ENCODE measurements around the gene WASF1. TPM values are rescaled to one million over a fixed set of nuclear protein-coding genes. Genes with fewer than 3 reads are reported as not detected.

WASF1 gene
- total RNA-seq, 3 donors from 2014 or later, result 11.4 to 19.7 (median 12.3) TPM

- Histone ChIP-seq H3K9me3 (no peaks in the 10 kb centered on the region), H3K36me3 (no peaks in the 10 kb centered on the region), H3K4me3 (no peak overlapping the region), H3K27me3 (no peaks in the 10 kb centered on the region), H3K27ac (no peak overlapping the region), H3K4me1 (peaks cover 0 to 4% of the 10 kb centered on the region in 2 donors)
- DNase-seq (ENCODE audit: low spot score in 2 of 2), result no peak
- TF ChIP-seq POLR2A (IDR thresholded peaks at IDR 0.05), result no peak
- no peak for TF ChIP-seq POLR2AphosphoS5 (IDR thresholded peaks at IDR 0.05)
- intact Hi-C loops (cut with DNase I; ENCODE audit: low total_unique reads), result no loop called here
Observed at GRCh38 chr6:110185879-110186278, 6.4 kb upstream of the WASF1 start.

- Histone ChIP-seq H3K27me3 (no peaks in the 10 kb centered on the region), H3K9me3 (no peaks in the 10 kb centered on the region), H3K4me1 (peaks cover 0 to 4% of the 10 kb centered on the region in 2 donors), H3K4me3 (no peak overlapping the region), H3K36me3 (no peaks in the 10 kb centered on the region), H3K27ac (no peak overlapping the region)
- DNase-seq (ENCODE audit: low spot score in 2 of 2), result no peak
- intact Hi-C loops (cut with DNase I; ENCODE audit: low total_unique reads), result no loop called here
- TF ChIP-seq CTCF (IDR thresholded peaks at IDR 0.05) (no peak), POLR2A (IDR thresholded peaks at IDR 0.05) (no peak), POLR2AphosphoS5 (IDR thresholded peaks at IDR 0.05) (no peak)
Observed at GRCh38 chr6:110183292-110183885, 3.9 kb upstream of the WASF1 start.

- H3K4me1 ChIP-seq, result peaks cover 0 to 4% of the 10 kb centered on the region in 2 donors
- H3K36me3 ChIP-seq, result no peaks in the 10 kb centered on the region
- TF ChIP-seq POLR2A (IDR thresholded peaks at IDR 0.05) (no peak), CTCF (IDR thresholded peaks at IDR 0.05) (no peak)
- intact Hi-C loops (cut with DNase I; ENCODE audit: low total_unique reads), result no loop called here
- peak overlapping the region; percentile 77 to 94 (median 85) for H3K4me3 ChIP-seq
- H3K27ac ChIP-seq, result no peak overlapping the region
- no peaks in the 10 kb centered on the region for H3K27me3 ChIP-seq
- H3K9me3 ChIP-seq, result no peaks in the 10 kb centered on the region
- DNase-seq (ENCODE audit: low spot score in 2 of 2), result no peak
Observed at GRCh38 chr6:110181131-110182030, 1.9 kb upstream of the WASF1 start.

GRCh38 chr6:110180228-110181008 is 948 bp upstream of the WASF1 start, which contains the start of gene CDC40:
TSS of gene CDC40 (plus strand) at chr6:110180427. CDS start at chr6:110180445, 18 bp downstream.
- no peaks in the 10 kb centered on the region for H3K27me3 ChIP-seq
- H3K4me1 ChIP-seq, result peaks cover 0 to 4% of the 10 kb centered on the region in 2 donors
- no peaks in the 10 kb centered on the region for H3K36me3 ChIP-seq
- TF ChIP-seq CTCF (IDR thresholded peaks at IDR 0.05) (no peak), POLR2AphosphoS5 (IDR thresholded peaks at IDR 0.05) (peak in 1 of 3 donors; percentile 50)
- H3K9me3 ChIP-seq, result no peaks in the 10 kb centered on the region
- intact Hi-C loops (cut with DNase I; ENCODE audit: low total_unique reads), result no loop called here
- H3K4me3 ChIP-seq, result peak within 1 kb of the TSS; percentile 77 to 94 (median 85)
- peak; percentile 28 to 51 for DNase-seq (ENCODE audit: low spot score in 2 of 2)
- peak within 1 kb of the TSS; percentile 82 to 93 for H3K27ac ChIP-seq

GRCh38 chr6:110178626-110179405 is 654 bp downstream of the WASF1 start:
- peak overlapping the region; percentile 82 to 93 for H3K27ac ChIP-seq
- H3K9me3 ChIP-seq, result no peaks in the 10 kb centered on the region
- no peaks in the 10 kb centered on the region for H3K36me3 ChIP-seq
- TF ChIP-seq POLR2AphosphoS5 (IDR thresholded peaks at IDR 0.05), result peak in 2 of 3 donors; percentile 18 to 36
- peak in 1 of 3 donors; percentile 39 for TF ChIP-seq CTCF (IDR thresholded peaks at IDR 0.05)
- no peak for TF ChIP-seq POLR2A (IDR thresholded peaks at IDR 0.05)
- H3K27me3 ChIP-seq, result no peaks in the 10 kb centered on the region
- peaks cover 0 to 4% of the 10 kb centered on the region in 2 donors for H3K4me1 ChIP-seq
- peak overlapping the region; percentile 77 to 94 (median 85) for H3K4me3 ChIP-seq
- intact Hi-C loops (cut with DNase I; ENCODE audit: low total_unique reads), result loop anchor here (10.0 kb wide), 1 partner anchor 484 kb away; the partner anchor contains the start of genes AK9 and FIG4
- DNase-seq (ENCODE audit: low spot score in 2 of 2), result peak; percentile 21 to 54
